Progenitor cell of endocrine pancreas (in vitro differentiated cells): ENCODE data around the gene COL19A1. TPM values are rescaled to one million over a fixed set of nuclear protein-coding genes. Genes with fewer than 3 reads are reported as not detected.

Experiments
- DNase-seq: peaks from one replicate; pipeline ENCODE4 v3.0.0; 2021; ENCODE audit warnings: low spot score; ENCODE audit not compliant: unreplicated experiment
- H3K27ac Mint-ChIP-seq: 2 replicates; pipeline ENCODE4 v1.8.0; 2021; ENCODE audit warnings: mild to moderate bottlenecking, moderate library complexity, mixed read lengths
- H3K27me3 Mint-ChIP-seq: 2 replicates; pipeline ENCODE4 v1.8.0; 2021; ENCODE audit warnings: mixed read lengths
- H3K36me3 Mint-ChIP-seq: 2 replicates; pipeline ENCODE4 v1.8.0; 2022; ENCODE audit warnings: mixed read lengths; ENCODE audit not compliant: insufficient read depth
- H3K4me1 Mint-ChIP-seq: 2 replicates; pipeline ENCODE4 v1.8.0; 2021; ENCODE audit warnings: low read depth, mixed read lengths
- H3K4me3 Mint-ChIP-seq: 2 replicates; pipeline ENCODE4 v1.8.0; 2021; ENCODE audit warnings: low read depth, mild to moderate bottlenecking, moderate library complexity, mixed read lengths
- H3K9me3 Mint-ChIP-seq: 2 replicates; pipeline ENCODE4 v1.8.0; 2021; ENCODE audit warnings: low read depth, mixed read lengths
- total RNA-seq: library from RNA; stranded (reverse); gene quantifications from 2 replicates; pipeline ENCODE4 v1.2.1, GENCODE V29; 2021
- TF ChIP-seq, protein P1 (sequence below): fragments of 200-600 bp; sonication (generic); IDR thresholded peaks from one replicate; pipeline ENCODE4 v1.5.0; 2021; ENCODE audit warnings: antibody characterized with exemption, mild to moderate bottlenecking; ENCODE audit not compliant: unreplicated experiment

The COL19A1 gene
- total RNA-seq, 1 donor from 2014 or later, result 2.3 TPM

DNA sequence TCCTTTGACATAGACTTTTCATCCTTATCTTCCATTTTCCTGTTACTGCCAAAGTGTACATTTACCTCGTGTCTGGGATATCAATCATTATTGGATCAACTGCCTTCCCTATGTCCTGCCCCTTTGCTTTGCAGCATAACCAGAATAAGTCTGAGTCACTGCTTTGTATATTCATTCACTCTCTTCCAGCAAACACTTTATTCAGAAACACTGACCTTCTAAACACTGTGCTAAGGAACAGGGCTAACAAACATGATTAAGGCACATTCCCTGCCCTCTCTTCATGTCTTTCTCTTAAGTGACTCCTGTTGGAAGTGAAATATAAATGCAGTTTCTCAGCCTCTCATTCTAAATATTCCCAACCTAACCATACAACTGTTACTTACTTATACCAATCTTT lies 66.9 kb downstream of the COL19A1 start:
- Mint-ChIP-seq H3K27me3 (no peaks in the 10 kb centered on the region), H3K9me3 (peaks cover 4% of the 10 kb centered on the region)

DNA sequence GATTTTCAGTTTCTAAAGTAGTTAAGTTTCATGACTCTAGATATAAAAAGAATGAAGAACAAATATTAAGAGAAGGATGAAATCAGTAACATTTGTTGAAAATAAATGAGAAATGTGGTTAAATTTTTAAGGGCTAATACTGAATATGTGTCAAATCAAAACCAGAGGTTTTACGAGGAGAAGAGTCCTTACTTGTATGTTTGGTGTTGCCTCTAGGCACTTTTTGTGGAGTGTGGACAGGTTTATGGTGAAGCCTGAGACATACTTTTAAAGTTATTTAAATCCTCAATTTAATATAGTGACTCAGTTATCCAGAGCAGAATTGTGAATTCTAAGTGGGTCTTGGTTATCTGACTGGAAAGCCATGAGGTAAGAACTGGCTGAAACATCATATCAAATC lies 68.7 kb downstream of the COL19A1 start:
- Mint-ChIP-seq H3K4me3 (no peak overlapping the region), H3K27me3 (no peaks in the 10 kb centered on the region), H3K27ac (no peak overlapping the region), H3K9me3 (no peaks in the 10 kb centered on the region), H3K36me3 (no peaks in the 10 kb centered on the region), H3K4me1 (peaks cover 26% of the 10 kb centered on the region)
- no peak for DNase-seq
- TF ChIP-seq, protein P1, sequence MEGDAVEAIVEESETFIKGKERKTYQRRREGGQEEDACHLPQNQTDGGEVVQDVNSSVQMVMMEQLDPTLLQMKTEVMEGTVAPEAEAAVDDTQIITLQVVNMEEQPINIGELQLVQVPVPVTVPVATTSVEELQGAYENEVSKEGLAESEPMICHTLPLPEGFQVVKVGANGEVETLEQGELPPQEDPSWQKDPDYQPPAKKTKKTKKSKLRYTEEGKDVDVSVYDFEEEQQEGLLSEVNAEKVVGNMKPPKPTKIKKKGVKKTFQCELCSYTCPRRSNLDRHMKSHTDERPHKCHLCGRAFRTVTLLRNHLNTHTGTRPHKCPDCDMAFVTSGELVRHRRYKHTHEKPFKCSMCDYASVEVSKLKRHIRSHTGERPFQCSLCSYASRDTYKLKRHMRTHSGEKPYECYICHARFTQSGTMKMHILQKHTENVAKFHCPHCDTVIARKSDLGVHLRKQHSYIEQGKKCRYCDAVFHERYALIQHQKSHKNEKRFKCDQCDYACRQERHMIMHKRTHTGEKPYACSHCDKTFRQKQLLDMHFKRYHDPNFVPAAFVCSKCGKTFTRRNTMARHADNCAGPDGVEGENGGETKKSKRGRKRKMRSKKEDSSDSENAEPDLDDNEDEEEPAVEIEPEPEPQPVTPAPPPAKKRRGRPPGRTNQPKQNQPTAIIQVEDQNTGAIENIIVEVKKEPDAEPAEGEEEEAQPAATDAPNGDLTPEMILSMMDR, result no peak

More for the DNA sequence above, 66.9 kb downstream of the COL19A1 start:
- no peak for DNase-seq
- Mint-ChIP-seq H3K27ac (peak overlapping the region; percentile 10), H3K4me1 (peaks cover 20% of the 10 kb centered on the region), H3K4me3 (no peak overlapping the region), H3K36me3 (peaks cover 3% of the 10 kb centered on the region)
- TF ChIP-seq, protein P1, result no peak

DNA sequence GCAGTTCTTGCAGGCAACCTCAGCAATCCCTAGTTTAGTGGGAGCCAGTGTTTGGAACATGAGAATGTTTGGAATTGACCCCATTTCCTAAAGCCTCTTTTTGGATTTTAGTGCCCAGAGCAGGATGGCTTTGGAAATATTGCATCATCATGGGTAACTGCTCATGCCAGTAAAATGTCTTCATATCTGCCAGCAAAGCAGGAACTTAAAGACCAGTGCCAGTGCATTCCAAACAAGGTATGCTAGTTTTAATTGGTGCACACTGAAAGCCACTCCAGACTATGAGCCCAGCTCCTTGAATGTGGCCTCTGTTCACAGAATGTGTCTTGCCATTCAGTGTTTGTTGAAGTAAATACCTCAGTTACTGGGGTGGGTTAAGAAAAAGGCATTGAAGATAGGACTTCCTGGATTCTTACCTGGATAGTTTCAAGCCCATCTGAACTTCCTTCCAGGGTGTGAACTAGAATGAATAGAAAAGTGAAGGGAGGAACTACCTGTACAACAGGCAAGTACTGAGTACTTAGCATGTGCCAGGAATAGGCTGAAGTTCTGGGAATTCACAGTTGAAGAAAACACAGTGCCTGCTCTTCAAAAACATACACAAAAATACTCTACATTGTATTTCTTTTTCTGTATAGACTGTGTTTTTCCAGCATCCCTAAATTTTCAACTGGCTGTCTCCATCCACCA lies 70.5 kb downstream of the COL19A1 start:
- TF ChIP-seq, protein P1, result no peak
- Mint-ChIP-seq H3K27me3 (no peaks in the 10 kb centered on the region), H3K36me3 (no peaks in the 10 kb centered on the region), H3K4me1 (peaks cover 26% of the 10 kb centered on the region), H3K9me3 (no peaks in the 10 kb centered on the region), H3K27ac (no peak overlapping the region), H3K4me3 (no peak overlapping the region)
- DNase-seq, result no peak

DNA sequence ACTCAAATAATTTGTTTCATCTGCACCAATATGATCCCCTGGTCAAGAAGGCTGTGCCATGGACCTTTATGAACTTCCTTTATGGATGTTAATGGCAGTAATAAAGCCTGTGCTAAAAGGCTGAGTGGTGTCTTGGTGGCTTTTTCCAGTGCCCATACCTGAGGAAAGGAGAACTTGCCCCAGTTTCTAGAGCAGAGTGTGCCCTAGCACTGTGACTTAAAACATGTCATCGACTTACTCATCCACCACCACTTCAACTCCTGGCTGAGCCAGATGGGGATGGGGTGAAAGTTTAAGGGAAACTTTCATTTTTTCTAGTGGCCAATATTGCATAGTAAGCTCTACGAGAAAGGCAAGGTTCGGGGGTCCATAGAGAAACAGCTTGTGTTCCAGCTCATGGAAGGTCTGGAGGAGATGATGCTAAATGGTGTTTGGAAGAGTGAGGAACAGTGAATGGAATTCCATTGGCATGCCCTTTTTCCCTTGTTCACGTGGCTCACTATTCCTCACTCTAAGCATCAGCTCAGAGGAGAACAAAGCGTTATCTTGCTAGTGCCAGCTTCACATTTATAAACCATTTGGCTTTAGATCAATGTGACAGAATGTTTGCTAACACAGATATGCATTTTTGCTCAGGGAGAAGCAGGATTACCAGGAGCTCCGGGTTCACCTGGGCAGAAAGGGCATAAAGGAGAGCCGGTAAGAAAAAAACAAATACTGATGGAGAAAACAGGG lies 71.2 kb downstream of the COL19A1 start:
- no peaks in the 10 kb centered on the region for H3K27me3 Mint-ChIP-seq
- no peak for DNase-seq
- H3K4me3 Mint-ChIP-seq, result no peak overlapping the region
- no peaks in the 10 kb centered on the region for H3K36me3 Mint-ChIP-seq
- TF ChIP-seq, protein P1, result no peak
- H3K27ac Mint-ChIP-seq, result no peak overlapping the region
- H3K4me1 Mint-ChIP-seq, result peaks cover 26% of the 10 kb centered on the region
- H3K9me3 Mint-ChIP-seq, result no peaks in the 10 kb centered on the region

DNA sequence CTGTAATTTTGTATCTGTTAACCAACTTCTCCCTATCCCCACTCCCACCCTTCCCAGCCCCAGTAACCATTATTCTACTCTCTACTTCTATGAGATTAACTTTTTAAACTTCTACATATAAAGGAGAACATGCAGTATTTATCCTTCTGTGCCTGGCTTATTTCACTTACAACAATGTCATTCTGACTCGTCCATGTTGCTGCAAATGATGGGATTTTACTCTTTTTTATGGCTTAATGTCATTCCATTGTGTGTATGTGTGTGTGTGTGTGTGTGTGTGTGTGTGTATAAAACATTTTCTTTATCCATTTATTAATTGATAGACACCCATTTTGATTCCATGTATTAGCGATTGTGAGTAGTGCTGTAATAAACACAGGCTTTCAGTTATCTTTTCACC lies 76.1 kb downstream of the COL19A1 start:
- H3K27me3 Mint-ChIP-seq, result peaks cover 11% of the 10 kb centered on the region
- TF ChIP-seq, protein P1, result no peak
- peaks cover 16% of the 10 kb centered on the region for H3K4me1 Mint-ChIP-seq
- no peak for DNase-seq
- H3K9me3 Mint-ChIP-seq, result no peaks in the 10 kb centered on the region
- H3K4me3 Mint-ChIP-seq, result no peak overlapping the region
- no peaks in the 10 kb centered on the region for H3K36me3 Mint-ChIP-seq
- H3K27ac Mint-ChIP-seq, result no peak overlapping the region
